ENCODE data around the gene HDAC4.

HDAC4 gene

DNA sequence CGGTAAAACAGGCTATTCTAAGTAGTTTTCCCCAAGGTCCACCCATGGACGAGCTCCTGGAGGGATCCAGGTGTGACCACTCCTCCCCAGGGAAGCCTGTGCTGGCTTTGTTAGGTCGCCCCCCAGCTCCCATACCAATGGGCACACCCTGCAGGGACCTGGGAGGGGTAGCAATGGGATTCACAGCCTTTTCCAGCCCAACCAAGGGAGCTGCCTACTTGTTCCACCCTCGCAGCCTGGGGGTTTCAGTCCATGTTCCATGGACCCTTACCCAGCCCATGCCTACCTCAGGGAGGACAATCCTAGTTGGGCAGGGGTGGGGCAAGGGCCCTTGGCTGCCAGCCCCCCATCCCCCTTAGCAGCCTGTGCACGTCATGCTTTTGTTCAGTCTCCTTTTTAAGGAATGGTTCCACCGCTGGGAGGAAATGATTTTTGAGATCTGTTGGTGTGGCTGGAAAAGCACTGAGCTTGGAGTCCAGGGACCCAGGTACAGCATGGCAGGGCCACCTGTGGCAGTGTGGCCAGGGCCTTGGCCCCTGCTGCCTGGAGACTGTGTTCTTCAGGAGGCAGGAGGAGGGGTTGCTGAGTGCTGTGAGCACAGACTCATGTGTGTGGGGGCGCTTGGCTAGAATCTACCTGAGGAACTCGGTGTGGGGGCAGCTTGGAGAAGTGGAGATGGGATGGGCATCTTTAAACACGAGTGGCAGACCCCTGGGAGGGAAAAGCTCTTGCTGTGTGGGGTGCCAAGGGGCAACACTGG is 386.2 kb downstream of the HDAC4 start:
- DNase-seq = no peak

DNA sequence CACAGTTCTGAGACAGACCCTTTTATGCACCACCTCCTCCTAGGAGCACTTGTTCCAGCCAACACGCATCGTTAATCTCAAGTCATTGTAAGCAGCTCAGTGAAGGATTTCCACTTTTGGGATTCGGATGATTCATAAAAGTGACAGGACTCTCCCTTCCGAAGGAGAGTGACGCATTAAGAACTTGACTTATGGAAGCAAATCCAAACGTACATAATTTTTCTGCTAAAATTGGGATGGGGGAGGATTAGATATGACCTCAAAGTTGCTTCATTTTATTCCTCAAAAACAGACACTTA is 387.2 kb downstream of the HDAC4 start:
- DNase-seq = no peak

DNA sequence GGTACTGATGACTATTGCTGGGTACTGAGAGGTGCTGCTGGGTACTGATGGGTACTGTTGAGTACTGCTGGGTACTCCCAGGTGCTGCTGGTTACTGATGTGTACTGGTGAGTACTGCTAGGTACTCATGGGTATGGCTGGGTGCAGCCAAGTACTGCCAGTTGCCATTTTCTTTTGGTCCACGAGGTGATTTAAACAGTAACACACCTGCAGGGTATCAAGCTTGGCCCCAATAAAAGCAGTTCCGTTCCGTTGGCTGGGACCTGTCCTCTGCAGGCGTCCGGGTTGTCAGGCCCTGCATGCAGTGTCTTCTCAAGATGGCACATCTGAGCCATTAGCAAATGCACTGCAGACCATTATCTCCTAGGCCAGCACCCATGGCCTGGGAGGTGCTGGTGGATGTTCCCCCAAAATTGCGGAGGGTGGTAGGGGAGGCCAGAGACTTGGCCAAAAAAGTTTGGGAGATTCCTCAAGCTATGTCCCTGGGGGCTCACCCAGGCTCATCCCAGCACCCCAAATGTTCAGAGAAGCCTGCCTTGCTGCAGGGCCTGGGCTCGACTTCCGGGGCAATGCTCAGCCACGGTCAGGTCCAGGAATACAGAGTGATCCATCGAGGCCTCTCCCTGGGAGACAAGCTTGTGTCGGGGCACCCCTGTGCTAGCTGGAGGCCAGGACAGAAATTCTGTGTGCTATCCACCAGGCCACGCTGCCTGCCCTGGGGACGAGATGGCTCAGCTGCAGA is 387.7 kb downstream of the HDAC4 start:
- no peak for DNase-seq

DNA sequence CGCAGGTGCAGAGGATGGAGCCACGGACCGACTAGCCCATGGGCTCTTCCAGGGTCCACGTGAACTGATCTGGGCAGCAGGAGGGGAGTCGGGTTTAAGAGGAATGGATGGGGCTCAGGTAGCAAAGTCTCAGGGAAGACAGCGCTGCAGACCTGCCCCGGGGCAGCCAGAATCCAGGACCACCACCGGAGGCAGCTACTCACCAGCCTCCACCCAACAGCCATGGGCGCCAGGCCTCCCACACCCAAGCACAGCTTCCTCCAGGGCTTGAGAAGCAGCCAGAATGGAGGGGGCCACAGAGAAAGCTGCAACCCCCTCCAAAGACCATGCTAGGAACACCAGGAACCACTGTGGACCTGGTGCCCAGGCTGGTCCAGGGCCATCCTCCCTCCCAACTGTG is 388.6 kb downstream of the HDAC4 start:
- no peak for DNase-seq

DNA sequence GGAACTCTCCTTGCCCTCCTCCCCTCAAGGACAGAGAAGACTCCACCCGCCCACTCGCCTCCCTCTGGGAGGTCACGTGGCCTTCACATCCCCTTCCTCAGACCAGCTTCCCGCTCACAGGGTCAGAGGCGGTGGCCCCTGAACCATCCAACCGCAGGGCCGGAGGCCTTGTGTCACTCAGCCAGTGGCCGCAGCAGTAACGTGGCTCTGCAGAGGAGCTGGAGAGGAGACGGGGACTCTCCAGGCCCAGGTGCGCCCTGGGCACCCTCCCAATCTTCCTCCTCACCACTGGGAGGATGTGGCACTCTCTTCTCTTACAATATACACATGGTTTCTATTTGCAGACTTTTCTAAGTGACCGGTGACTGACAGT is 391.2 kb downstream of the HDAC4 start:
- no peak for DNase-seq

DNA sequence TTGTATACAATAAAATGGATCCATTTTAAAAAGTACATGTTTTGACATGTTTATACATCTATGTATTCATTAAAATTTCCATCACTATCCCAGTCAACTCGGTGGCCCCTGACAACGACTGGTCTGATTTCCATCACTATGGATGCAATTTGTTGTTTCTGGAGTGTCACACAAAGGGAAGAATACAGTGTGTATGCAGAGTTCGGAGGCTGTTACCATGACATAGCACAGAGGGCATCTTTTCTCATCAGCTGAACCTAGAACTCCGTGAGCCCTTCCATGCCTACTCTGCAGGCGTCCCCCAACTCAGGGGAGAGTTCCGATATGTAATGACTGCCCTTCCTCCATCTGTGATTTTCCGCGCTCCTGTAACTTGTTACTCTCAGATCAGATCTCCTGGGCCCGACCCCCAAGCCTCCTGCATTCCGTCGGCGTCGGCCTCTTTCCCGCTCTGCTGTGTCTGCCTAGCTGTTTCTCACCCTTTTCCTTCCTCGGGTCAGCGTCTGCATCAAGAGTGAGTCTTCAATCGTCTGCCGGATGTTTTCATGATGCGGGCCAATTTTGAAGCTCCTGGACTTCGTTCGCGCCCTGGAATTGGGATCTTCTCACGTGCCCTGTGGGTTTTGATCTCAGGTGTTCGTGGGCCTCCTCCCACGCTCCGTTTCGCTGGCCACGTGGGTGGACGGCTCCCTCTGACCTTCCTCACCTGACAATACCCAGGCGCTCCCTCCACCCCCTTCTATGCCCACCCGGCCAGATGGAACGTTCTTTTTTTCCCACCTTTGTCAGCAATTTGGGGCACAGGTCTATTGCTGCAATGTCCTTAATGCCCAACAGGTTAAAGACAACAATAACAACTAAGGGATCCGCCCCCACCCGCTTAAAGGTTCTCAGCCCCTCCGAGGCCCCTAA is 391.9 kb downstream of the HDAC4 start:
- DNase-seq = no peak

DNA sequence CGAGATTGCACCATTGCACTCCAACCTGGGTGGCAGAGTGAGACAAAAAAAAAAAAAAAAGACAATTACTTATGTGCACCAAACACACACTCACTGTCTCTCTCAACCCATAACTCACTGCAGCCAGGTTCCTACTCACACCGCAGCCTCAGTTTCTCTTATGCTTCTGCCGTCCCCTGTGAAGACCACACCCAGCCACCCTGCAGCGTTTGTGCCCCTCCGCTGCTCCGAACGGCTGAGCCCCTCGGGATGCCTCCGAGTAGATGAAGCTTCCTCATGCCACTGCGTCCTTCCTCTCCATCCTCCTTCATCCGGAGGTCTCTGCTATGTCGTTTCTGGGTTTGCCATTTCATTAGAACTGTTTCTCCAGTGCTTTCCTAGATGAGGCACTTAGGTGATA is 392.8 kb downstream of the HDAC4 start:
- no peak for DNase-seq

DNA sequence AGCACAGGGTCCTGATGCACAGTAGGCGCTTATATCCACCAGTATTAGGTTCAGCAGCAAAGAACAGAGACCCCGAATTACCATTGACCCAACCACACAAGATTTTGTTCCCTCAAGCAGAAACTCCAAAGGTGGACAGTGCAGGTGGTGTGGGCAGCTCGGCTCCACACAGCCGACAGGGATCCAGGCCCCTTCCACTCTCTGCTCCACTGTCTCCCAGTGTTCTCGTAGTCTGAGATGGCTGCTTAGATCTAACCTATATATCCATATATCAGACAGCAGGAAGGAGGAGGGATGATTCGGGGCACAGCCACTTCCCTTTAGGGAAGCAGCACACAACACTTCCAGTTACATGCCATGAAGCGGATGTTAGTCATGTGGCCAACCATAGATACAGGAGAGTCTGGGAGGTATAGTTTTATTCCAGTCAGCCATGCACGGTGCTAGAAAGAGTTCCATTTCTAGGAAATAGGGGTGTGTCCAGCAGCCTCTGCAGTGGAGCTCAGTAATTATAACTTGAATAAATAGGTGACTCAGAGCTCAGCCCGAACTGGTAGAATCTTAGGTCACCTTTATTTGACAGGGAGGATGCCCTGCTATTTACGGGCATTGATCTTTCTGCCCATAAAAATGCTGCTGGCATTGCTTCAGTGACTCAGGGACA is 394.1 kb downstream of the HDAC4 start:
- DNase-seq = peak; percentile 35

DNA sequence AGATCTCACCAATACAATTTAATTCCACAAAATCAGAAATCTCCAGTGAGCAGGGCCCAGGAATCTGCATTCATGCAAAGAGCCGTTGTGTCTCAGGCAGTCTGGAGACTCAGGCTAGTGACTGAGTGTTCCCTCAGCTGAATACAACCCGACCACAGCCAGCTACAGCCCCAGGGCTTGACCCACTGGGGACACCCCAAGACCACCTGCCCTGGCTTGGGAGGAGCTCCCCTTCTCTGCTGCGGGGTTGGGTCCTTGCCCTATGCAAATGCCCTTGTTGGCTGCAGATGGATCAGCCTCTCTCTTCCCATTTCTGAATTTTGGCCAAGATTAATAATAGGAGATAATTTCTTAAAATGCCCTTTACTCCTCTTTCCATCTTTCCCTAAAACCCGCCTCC is 395.2 kb downstream of the HDAC4 start:
- DNase-seq = no peak

DNA sequence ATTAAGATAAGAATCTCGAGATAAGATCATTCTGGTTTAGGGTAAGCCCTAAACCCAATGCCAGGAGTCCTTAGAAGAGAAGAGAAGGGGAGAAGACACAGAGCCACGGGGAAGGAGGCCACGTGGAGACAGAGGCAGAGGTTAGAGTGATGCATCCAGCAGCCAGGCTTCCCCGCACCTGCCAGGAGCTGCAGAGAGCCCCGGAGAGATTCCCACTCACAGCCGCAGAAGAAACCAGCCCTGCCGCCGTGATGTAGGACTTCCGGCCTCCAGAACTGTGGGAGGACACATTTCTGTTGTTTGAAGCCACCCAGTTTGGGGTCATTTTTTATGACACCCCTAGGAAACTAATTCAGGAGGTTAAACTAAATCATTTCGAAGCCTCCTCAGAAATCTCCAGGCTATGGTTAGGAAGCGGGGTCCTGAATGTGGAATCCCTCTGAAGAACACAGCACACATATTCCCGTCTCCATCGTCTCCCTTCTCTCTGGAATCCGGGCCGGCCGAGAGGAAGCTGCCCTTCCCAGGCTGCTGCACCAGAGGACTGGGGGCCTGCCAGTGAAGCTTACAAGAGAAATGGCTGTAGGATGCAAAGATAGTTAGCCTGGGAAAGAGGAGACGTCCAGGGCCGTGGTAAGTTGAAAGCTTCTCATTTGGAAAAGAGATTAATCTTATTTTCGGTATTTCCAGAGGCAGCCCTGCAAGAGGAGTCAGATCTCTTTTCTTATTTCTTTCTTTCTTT is 396.4 kb downstream of the HDAC4 start:
- no peak for DNase-seq

DNA sequence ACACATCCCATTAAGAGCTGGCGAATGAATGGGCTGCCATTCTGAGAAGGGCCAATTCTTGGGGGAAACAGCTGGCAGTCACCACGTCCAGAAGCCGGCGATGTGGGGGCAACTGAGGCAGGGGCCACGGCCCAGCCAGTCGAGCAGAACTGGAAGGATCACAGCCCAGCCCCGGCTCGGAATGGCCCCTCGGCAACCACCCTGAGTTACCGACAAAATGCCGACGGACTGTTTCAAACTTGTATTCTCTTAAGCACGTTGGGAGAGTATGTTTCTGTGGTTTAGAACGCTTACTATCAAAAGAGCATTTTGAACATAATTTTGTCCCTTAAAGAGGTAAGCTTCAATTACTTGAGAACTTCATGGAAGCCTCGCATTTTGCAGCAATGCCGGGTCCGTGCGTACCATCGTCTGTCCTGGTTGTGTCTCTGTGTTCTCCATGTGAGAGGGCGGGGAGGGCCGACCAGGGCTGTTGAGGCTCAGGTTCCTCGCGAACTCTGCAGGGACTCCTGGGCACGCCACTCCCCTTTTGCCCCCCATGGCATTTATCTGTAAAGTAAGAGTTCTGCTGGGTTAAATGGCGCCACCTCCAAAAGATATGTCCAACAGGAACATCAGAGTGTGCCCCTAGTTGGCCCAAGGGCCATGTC is 397.1 kb downstream of the HDAC4 start:
- DNase-seq = no peak

DNA sequence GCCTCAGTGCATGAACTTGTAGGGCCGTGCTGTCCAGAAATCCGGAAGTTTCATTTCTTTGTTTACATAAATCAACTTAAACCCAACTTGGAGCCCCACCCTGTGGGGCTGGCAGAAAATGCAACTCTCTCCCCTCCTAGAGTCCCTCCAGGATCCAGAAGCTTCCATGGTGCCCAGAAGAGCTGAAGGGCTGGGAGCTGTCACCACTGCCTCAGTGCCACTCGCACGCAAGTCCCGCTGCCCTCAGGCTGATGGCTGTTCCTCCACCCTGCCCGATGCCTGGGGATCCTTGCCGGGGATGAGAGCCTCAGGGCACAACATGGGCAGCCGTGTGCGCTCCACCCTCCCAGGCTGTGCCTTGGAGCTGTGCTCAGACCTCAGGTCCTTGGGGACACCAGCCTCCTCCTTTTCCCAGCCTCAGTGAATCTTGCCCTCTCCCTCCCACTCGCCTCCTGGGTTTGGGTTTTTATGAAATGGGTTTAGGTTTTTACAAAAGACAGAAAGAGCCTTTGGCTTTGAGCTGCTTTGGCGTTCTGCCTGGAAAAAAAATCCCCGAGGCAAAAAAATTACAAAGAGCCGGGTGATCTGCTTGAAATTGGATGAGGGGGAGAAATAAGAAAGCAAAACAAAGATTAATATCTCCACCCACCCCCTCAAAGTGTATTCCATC is 397.7 kb downstream of the HDAC4 start:
- peak; percentile 35 for DNase-seq

DNA sequence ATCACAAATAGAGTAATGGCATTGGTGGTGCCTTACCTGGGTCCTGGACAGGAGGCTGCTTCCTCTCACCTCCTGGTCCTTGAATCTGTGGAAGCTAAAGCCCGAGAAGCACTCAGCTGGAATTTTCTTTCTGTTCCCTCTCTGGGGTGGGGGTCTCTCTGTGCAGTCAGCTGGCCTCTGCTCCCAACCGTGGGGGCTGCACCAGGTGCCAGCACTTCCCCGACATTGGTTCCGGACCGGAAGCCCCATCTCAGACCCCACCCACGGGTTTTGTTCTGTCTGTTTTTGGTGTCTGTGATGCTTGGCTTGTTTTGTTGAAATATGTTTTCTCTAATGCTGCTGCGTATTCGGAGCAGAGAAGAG is 398.2 kb downstream of the HDAC4 start:
- no peak for DNase-seq

DNA sequence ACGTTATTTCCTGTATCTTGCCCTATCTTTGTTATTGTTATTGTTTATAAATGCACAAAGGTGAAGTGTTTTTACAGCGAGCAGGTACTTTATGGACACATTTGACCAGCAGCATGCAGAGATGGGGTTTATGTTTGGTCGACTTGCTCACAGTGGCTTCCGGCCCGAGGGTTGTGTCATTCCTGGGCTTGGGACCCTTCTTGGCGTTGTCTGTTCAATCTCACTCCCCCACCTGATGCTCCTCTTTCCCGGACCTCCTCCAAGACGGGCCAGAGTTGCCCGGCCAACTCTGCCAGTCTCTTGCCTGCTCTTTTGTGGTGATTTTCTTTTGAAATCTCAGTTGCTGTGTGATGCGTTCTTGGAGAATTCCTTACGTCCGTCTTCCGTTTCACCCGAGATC is 399.0 kb downstream of the HDAC4 start:
- no peak for DNase-seq

DNA sequence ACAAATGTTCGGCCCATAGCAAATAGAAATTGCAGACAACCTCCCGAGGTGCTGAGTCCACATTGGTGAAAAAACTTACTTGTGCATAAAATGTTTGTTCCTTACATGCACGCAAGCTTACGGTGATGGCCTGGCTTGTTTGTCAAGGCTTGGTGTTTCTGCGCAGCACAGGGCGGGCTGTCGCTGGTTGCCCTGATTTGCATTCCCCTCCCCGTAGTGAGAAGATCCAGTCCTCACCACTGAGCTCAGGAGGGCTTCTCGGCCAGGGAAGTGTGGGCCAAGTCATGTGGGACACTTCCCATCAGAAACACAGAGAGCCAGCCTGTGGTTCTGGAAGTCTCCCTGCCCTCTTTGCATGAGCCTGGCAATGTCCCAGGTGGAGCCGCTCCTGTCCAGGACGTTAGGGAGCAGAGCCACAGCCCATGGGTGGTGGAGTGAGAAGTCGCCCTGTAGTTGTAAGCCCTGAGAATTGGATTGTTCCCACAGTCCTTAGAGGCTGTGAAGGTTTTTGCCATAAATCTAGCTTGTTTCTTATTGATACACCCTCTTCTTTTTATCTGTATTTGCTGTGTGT is 400.2 kb downstream of the HDAC4 start:
- no peak for DNase-seq

DNA sequence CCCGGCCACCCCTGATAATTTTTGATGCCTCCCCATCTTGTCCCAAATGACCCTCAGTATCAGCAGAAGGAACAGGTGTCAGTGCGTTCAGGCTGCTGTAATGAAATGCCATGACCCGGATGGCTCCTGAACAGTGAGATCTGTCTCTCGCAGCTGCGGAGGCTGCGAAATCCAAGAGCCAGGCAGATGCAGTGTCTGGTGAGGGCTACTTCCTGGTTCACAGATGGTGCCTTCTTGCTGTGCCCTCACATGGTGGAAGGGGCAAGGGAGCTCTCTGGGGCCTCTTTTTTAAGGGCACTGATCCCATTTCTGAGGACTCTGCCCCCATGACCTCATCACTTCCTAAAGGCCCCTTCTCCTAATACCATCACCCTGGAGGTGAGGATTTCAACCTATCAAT is 400.7 kb downstream of the HDAC4 start:
- DNase-seq = no peak

DNA sequence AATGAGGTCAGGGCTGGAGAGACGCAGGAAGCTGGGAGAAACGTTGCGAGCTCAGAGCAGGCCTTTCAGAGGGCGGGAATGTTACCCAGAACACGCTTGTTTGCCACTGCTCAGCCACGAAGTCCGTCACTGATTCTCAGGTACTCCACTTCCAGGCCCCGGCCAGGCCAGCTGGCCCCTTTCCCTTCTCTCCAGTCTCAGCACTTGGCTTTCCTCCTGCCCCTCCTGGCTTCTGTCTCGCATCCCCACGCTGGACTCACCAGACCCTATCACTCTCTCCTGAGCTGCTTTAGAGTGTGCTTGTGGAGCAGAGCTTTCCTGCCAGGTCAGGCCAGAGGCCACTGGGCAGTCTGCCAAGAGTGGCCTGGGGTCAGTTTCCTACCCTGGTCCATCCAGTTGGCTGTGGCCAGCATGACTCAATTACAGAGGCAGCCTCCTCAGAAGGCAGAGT is 401.5 kb downstream of the HDAC4 start:
- DNase-seq = no peak

DNA sequence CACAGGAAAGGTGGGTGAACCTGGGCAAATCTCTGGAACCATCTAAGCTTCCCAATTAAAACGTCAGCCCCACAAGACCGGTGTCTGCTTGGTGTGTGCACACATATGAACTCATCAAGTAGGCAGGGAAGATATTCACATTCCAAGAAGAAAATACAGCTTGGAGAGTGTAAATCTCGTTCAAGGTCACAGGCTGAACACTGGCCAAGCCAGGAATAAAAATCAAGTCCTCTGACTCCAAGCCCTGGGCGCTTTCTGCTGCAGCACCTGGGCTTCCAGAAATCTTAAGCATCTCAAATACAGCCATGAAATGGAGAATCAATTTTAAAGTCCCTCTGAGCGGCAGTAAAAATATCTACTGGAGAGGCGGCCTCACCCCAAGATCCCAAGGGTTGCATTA is 402.0 kb downstream of the HDAC4 start:
- DNase-seq = no peak
